ENCODE measurements around the gene ATP5MC3. TPM values are rescaled to one million over a fixed set of nuclear protein-coding genes. Genes with fewer than 3 reads are reported as not detected.

The ATP5MC3 gene
- total RNA-seq, 1 donor from 2014 or later: 64.4 TPM

GRCh38 chr2:175126661-175127060 is 54.8 kb downstream of the ATP5MC3 start:
- no peak for FAIRE-seq
- DNase-seq (ENCODE audit: low spot score in 2 of 2): no peak

Small RNA genes lying within 50 kb of the gene (small RNA-seq; reads per million reads assigned to genes)
- not detected for gene MIR933

Other genes with a start within 250 kb of the ATP5MC3 start
- 57.1 TPM for gene CHN1, start 176.3 kb downstream of the ATP5MC3 start, total RNA-seq
- gene ATF2, start 13.5 kb downstream of the ATP5MC3 start, total RNA-seq: 141 TPM